ENCODE measurements around the gene PLVAP. TPM values are rescaled to one million over a fixed set of nuclear protein-coding genes. Genes with fewer than 3 reads are reported as not detected.

Gene PLVAP
- total and polyA plus RNA-seq, 9 of the 15 experiments (the other 6 are each of a cell fraction or from before 2014, with no cell fraction given): 0.09 to 0.84 (median 0.51) TPM; not detected in 4

DNA sequence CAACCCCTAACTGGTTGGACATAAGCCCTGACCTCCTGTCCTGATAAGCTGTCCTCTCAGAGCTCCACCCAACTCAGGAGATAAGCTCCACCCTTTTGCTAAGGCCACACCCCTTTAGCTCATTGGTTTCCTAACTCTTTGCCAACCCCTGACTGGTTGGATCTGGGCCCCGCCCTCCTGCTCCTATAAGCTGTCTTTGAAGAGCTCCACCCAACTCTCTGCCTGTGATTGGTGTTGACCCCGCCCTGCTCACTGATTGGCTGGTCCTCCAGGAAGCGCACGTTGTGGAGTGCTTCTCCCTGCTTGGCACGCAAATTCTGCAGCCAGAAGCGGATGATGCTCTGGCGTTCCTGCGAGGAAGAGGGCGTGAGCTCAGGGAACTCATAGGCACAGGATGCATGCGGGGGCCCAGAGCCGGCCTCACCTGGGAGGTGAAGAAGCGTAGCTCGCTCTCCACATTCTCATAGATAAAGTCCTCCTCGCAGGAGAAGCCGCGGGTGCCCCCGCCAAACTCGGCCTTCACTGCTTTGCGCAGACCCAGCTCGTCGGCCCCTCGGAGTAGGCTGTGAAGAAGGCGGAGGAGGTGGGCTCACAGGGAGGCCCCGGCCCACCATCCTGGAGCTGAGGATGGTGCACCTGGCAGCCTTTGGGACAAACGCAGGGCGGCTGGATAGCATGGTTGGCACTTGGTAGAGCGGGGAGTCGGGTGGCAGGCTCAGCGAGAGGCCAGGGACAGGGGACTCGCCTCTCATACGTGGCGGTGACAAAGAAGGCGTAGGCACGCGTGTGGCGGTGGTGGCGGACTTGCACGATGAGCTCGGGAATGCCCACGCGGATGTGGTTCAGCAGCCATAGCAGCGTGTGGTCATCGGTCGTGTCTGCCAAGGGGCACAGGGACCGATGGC lies 44.2 kb downstream of the PLVAP start (continued):
- 0 out of 2 replicates have a peak, but pooled peaks have one; percentile 9 for TF ChIP-seq ZNF263 (CRISPR knock-in tag; IDR thresholded peaks at IDR 0.05; ENCODE audit: borderline replicate concordance)
- TF ChIP-seq NEUROD1 (IDR thresholded peaks at IDR 0.05; ENCODE audit: borderline replicate concordance, low read depth, low read length, partially characterized antibody): peak; percentile 88
- 0 out of 4 replicates have a peak, but pooled peaks of 1 of the 2 experiments have one; percentile 18 for TF ChIP-seq HDAC1 (IDR thresholded peaks at IDR 0.05)
- no peak for TF ChIP-seq SRSF3 (IDR thresholded peaks at IDR 0.05; ENCODE audit: insufficient read depth, low read length)
- TF ChIP-seq BACH1 (tag; IDR thresholded peaks at IDR 0.05): no peak
- TF ChIP-seq MTF1 (CRISPR knock-in tag; IDR thresholded peaks at IDR 0.05; ENCODE audit: borderline replicate concordance): no peak
- peak; percentile 53; the same call in 1 of the 2 replicates for TF ChIP-seq CC2D1A (IDR thresholded peaks at IDR 0.05)
- TF ChIP-seq, protein P1, sequence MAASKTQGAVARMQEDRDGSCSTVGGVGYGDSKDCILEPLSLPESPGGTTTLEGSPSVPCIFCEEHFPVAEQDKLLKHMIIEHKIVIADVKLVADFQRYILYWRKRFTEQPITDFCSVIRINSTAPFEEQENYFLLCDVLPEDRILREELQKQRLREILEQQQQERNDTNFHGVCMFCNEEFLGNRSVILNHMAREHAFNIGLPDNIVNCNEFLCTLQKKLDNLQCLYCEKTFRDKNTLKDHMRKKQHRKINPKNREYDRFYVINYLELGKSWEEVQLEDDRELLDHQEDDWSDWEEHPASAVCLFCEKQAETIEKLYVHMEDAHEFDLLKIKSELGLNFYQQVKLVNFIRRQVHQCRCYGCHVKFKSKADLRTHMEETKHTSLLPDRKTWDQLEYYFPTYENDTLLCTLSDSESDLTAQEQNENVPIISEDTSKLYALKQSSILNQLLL (CRISPR knock-in tag; IDR thresholded peaks at IDR 0.05; ENCODE audit: borderline replicate concordance): no peak
- TF ChIP-seq NONO (IDR thresholded peaks at IDR 0.05; ENCODE audit: low read depth in 2 of 2, low read length in 1 of 2): no peak
- TF ChIP-seq JUNB (CRISPR knock-in tag; conservative IDR thresholded peaks at IDR 0.05): no peak
- TF ChIP-seq MAZ (CRISPR knock-in tag; conservative IDR thresholded peaks at IDR 0.05 in 1 of 2, IDR thresholded peaks at IDR 0.05 in 1 of 2): peak in 1 of 2 experiments; percentile 32; a peak in 1 of 4 replicates
- TF ChIP-seq ARNT (IDR thresholded peaks at IDR 0.05): no peak
- TF ChIP-seq ZNF175 (CRISPR knock-in tag; IDR thresholded peaks at IDR 0.05; ENCODE audit: low read depth): no peak; the same call in 1 of the 2 replicates
- TF ChIP-seq FOXA3 (CRISPR knock-in tag; conservative IDR thresholded peaks at IDR 0.05 in 1 of 2, IDR thresholded peaks at IDR 0.05 in 1 of 2): no peak
- peak; percentile 25; the same call in 1 of the 2 replicates for TF ChIP-seq CBX5 (IDR thresholded peaks at IDR 0.05; ENCODE audit: borderline replicate concordance, low read depth)
- no peak for TF ChIP-seq FUS (optimal IDR thresholded peaks at IDR 0.05; ENCODE audit: low read depth, low read length)
- TF ChIP-seq RBM17 (IDR thresholded peaks at IDR 0.05; ENCODE audit: borderline replicate concordance, low read depth, low read length): no peak
- no peak for TF ChIP-seq ZNF780A (CRISPR knock-in tag; IDR thresholded peaks at IDR 0.05)
- TF ChIP-seq, protein P2, sequence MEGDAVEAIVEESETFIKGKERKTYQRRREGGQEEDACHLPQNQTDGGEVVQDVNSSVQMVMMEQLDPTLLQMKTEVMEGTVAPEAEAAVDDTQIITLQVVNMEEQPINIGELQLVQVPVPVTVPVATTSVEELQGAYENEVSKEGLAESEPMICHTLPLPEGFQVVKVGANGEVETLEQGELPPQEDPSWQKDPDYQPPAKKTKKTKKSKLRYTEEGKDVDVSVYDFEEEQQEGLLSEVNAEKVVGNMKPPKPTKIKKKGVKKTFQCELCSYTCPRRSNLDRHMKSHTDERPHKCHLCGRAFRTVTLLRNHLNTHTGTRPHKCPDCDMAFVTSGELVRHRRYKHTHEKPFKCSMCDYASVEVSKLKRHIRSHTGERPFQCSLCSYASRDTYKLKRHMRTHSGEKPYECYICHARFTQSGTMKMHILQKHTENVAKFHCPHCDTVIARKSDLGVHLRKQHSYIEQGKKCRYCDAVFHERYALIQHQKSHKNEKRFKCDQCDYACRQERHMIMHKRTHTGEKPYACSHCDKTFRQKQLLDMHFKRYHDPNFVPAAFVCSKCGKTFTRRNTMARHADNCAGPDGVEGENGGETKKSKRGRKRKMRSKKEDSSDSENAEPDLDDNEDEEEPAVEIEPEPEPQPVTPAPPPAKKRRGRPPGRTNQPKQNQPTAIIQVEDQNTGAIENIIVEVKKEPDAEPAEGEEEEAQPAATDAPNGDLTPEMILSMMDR (IDR thresholded peaks at IDR 0.05 in 2 of 3, conservative IDR thresholded peaks at IDR 0.05 in 1 of 3; ENCODE audit: insufficient read depth in 2 of 3, low read depth in 1 of 3, low read length in 3 of 3): 0 out of 6 replicates have a peak, but pooled peaks of 1 of the 3 experiments have one; percentile 1
- TF ChIP-seq, protein P3, sequence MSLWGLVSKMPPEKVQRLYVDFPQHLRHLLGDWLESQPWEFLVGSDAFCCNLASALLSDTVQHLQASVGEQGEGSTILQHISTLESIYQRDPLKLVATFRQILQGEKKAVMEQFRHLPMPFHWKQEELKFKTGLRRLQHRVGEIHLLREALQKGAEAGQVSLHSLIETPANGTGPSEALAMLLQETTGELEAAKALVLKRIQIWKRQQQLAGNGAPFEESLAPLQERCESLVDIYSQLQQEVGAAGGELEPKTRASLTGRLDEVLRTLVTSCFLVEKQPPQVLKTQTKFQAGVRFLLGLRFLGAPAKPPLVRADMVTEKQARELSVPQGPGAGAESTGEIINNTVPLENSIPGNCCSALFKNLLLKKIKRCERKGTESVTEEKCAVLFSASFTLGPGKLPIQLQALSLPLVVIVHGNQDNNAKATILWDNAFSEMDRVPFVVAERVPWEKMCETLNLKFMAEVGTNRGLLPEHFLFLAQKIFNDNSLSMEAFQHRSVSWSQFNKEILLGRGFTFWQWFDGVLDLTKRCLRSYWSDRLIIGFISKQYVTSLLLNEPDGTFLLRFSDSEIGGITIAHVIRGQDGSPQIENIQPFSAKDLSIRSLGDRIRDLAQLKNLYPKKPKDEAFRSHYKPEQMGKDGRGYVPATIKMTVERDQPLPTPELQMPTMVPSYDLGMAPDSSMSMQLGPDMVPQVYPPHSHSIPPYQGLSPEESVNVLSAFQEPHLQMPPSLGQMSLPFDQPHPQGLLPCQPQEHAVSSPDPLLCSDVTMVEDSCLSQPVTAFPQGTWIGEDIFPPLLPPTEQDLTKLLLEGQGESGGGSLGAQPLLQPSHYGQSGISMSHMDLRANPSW (CRISPR knock-in tag; IDR thresholded peaks at IDR 0.05): peak; percentile 68; the same call in 1 of the 2 replicates

All from K562 (cell line).